Transverse colon (tissue), 4 donors: ENCODE measurements around the gene ORMDL3.

Experiments
- EP300 ChIP-seq: sonication (generic); formaldehyde crosslinking; IDR thresholded peaks from one replicate; pipeline ENCODE4 v1.6.1; 2017; ENCODE audit warnings: antibody characterized with exemption, low read depth
- POLR2AphosphoS5 ChIP-seq, 3 donors: sonication (generic); formaldehyde crosslinking; IDR thresholded peaks; one replicate each; pipeline ENCODE4 v1.6.1; 2016; ENCODE audit warnings: antibody characterized with exemption in 3 of 3
- TF ChIP-seq, protein P1 (sequence below), 5 experiments: fragments of 200-600 bp in 3 of 5; fragments of 450-650 bp in 2 of 5; sonication (generic) in 3 of 5; IDR thresholded peaks; 1 replicate in 2 of 5; 2 replicates in 3 of 5; pipeline ENCODE4 v1.5.1; 2016 to 2017; ENCODE audit warnings: antibody characterized with exemption in 5 of 5, inconsistent platforms in 3 of 5, mild to moderate bottlenecking in 2 of 5, moderate library complexity in 1 of 5

DNA sequence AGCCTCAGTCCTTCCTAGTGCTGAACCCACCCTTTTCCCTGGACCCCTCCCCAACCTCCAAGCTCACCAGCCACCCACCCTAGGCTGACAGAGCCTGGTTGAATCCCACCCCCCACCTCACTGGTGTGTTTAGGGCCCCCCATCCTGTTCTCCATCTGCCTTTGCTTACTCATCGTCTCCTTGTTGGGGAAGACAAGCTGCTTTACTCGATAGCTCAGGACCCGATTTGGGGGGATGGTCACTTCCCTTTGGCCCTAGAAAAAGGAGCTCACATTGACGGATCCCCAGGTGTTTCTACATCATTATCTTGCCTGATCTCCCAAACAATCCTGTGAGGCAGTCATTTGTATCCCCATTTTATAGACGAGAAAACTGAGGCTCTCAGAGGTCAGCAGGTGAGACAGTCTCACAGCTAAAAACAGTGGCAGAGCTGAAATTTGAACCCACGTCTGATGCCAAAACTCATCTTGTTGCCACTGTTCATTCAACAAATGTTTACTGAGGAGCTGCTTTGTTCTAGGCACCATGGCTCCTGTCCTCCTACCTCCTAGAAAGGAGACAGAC, 18.5 kb downstream of the ORMDL3 start:
- TF ChIP-seq, protein P1, sequence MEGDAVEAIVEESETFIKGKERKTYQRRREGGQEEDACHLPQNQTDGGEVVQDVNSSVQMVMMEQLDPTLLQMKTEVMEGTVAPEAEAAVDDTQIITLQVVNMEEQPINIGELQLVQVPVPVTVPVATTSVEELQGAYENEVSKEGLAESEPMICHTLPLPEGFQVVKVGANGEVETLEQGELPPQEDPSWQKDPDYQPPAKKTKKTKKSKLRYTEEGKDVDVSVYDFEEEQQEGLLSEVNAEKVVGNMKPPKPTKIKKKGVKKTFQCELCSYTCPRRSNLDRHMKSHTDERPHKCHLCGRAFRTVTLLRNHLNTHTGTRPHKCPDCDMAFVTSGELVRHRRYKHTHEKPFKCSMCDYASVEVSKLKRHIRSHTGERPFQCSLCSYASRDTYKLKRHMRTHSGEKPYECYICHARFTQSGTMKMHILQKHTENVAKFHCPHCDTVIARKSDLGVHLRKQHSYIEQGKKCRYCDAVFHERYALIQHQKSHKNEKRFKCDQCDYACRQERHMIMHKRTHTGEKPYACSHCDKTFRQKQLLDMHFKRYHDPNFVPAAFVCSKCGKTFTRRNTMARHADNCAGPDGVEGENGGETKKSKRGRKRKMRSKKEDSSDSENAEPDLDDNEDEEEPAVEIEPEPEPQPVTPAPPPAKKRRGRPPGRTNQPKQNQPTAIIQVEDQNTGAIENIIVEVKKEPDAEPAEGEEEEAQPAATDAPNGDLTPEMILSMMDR (IDR thresholded peaks at IDR 0.05), result no peak
- TF ChIP-seq POLR2AphosphoS5 (IDR thresholded peaks at IDR 0.05), result no peak
- no peak for TF ChIP-seq EP300
